Esophagus squamous epithelium (tissue), 5 donors: Measurements from ENCODE around the gene ARHGAP28. TPM values are rescaled to one million over a fixed set of nuclear protein-coding genes. Genes with fewer than 3 reads are reported as not detected.
"Not testable (repeated sequence)": the region's sequence is repeated elsewhere in the genome, so short reads cannot be mapped to it uniquely, and the experiment has no call there.

Experiments used
- DNase-seq: peaks from one replicate; lab custom pipeline; 2025; lab: John Stamatoyannopoulos, UW
- H3K27ac ChIP-seq, 4 donors: fragments of 200-600 bp; sonication (generic); one replicate each; pipeline ENCODE4 v1.5.1; 2016 to 2019; ENCODE audit warnings: mild to moderate bottlenecking in 1 of 4
- H3K27me3 ChIP-seq, 4 donors: fragments of 200-600 bp; sonication (generic); 1 replicate in 3 of 4; 2 replicates in 1 of 4; pipeline versions ENCODE4 v1.5.1 to v1.6.0; 2017 to 2021; ENCODE audit warnings: antibody characterized with exemption in 1 of 4
- H3K36me3 ChIP-seq, 3 donors: fragments of 200-600 bp; sonication (generic); one replicate each; pipeline ENCODE4 v1.5.1; 2016 to 2019
- H3K4me1 ChIP-seq, 3 donors: fragments of 200-600 bp; sonication (generic); one replicate each; pipeline ENCODE4 v1.5.1; 2017 to 2019
- H3K4me3 ChIP-seq, 4 donors: fragments of 200-600 bp; sonication (generic); 1 replicate in 3 of 4; 2 replicates in 1 of 4; pipeline ENCODE4 v1.5.1; 2016 to 2019; ENCODE audit warnings: mild to moderate bottlenecking in 2 of 4, moderate library complexity in 1 of 4
- H3K9me3 ChIP-seq, 3 donors: fragments of 200-600 bp; sonication (generic); one replicate each; pipeline ENCODE4 v1.5.1; 2016 to 2019
- CTCF ChIP-seq, 6 experiments: fragments of 450-650 bp in 4 of 6; fragments of 200-600 bp in 2 of 6; sonication (generic) in 2 of 6; IDR thresholded peaks; one replicate each; pipeline ENCODE4 v1.5.1; 2016 to 2019; ENCODE audit warnings: antibody characterized with exemption in 6 of 6, mild to moderate bottlenecking in 4 of 6, moderate library complexity in 4 of 6
- POLR2A ChIP-seq, 4 donors: fragments of 450-650 bp; IDR thresholded peaks; one replicate each; pipeline ENCODE4 v1.6.1; 2017; ENCODE audit warnings: antibody characterized with exemption in 4 of 4, mild to moderate bottlenecking in 4 of 4, moderate library complexity in 3 of 4
- WGBS, 2 donors: methylation state at CpG; one replicate each; pipeline ENCODE4 v1.1.5; 2018; 5-methylcytosine and 5-hydroxymethylcytosine counted together
- intact Hi-C: fragments of 100-400 bp; cut with DNase I; formaldehyde crosslinking; loops from one replicate; pipeline ENCODE4 v1.15.0; 2022
- total RNA-seq, 4 donors: library from RNA; depleted of rRNA; stranded (reverse); fragments of >200 nt; gene quantifications; one replicate each; pipeline ENCODE4 v1.1.0, GENCODE V29; 2016
- donor health status: DM: yes; HTN: yes; CAD: no.

Gene ARHGAP28
- total RNA-seq, 4 donors from 2014 or later, result 1.2 to 4.8 (median 3.4) TPM

- H3K27me3 ChIP-seq, result no peaks in the 10 kb centered on the region
- H3K36me3 ChIP-seq, result no peaks in the 10 kb centered on the region
- no peak overlapping the region for H3K4me3 ChIP-seq
- no peak for TF ChIP-seq CTCF (IDR thresholded peaks at IDR 0.05)
- TF ChIP-seq POLR2A (IDR thresholded peaks at IDR 0.05), result no peak
- intact Hi-C loops, result loop anchor here (10.0 kb wide), 2 partner anchors 95 to 245 kb away; no protein-coding TSS in a partner anchor
- H3K4me1 ChIP-seq, result peaks cover 0 to 10% (median 0%) of the 10 kb centered on the region in 3 donors
- DNase-seq, result no peak
- no peaks in the 10 kb centered on the region for H3K9me3 ChIP-seq
- no peak overlapping the region for H3K27ac ChIP-seq
- 92 to 93% methylated on average over 21 to 33 of the region's 45 CpGs for WGBS, 2 donors
These were observed 200.0 kb downstream of the ARHGAP28 start for GRCh38 chr18:6929370-6930102.

GRCh38 chr18:6934859-6935258, 205.3 kb downstream of the ARHGAP28 start:
- no peak overlapping the region for H3K27ac ChIP-seq
- H3K4me3 ChIP-seq, result no peak overlapping the region
- no peaks in the 10 kb centered on the region for H3K9me3 ChIP-seq
- intact Hi-C loops, result no loop called here
- H3K36me3 ChIP-seq, result no peaks in the 10 kb centered on the region
- H3K4me1 ChIP-seq, result no peaks in the 10 kb centered on the region
- no peak for DNase-seq
- H3K27me3 ChIP-seq, result no peaks in the 10 kb centered on the region
- TF ChIP-seq CTCF (IDR thresholded peaks at IDR 0.05) (no peak), POLR2A (IDR thresholded peaks at IDR 0.05) (no peak)
- WGBS, 2 donors, result 90 to 91% methylated on average over 1 of the region's 1 CpG

GRCh38 chr18:6938003-6938402, 208.5 kb downstream of the ARHGAP28 start:
- Histone ChIP-seq H3K4me3 (no peak overlapping the region), H3K4me1 (no peaks in the 10 kb centered on the region), H3K27me3 (no peaks in the 10 kb centered on the region), H3K27ac (no peak overlapping the region), H3K9me3 (no peaks in the 10 kb centered on the region), H3K36me3 (no peaks in the 10 kb centered on the region)
- intact Hi-C loops, result no loop called here
- no peak for DNase-seq
- WGBS, 2 donors, result 50 to 67% methylated on average over 7 of the region's 7 CpGs
- no peak for TF ChIP-seq CTCF (IDR thresholded peaks at IDR 0.05)
- TF ChIP-seq POLR2A (IDR thresholded peaks at IDR 0.05), result no peak

GRCh38 chr18:6938403-6938802, 208.9 kb downstream of the ARHGAP28 start:
- H3K4me3 ChIP-seq, H3K36me3 ChIP-seq, DNase-seq, H3K9me3 ChIP-seq, H3K4me1 ChIP-seq, H3K27ac ChIP-seq, H3K27me3 ChIP-seq, intact Hi-C loops: not testable (repeated sequence)
- 57 to 65% methylated on average over 2 of the region's 2 CpGs for WGBS, 2 donors

- no peaks in the 10 kb centered on the region for H3K4me1 ChIP-seq
- H3K27ac ChIP-seq, result no peak overlapping the region
- no peak for DNase-seq
These were observed 210.5 kb downstream of the ARHGAP28 start for GRCh38 chr18:6939972-6940371.

More at GRCh38 chr18:6939972-6940371, 210.5 kb downstream of the ARHGAP28 start:
- WGBS, 2 donors, result 38 to 72% methylated on average over 4 of the region's 4 CpGs
- Histone ChIP-seq H3K36me3 (no peaks in the 10 kb centered on the region), H3K4me3 (no peak overlapping the region), H3K27me3 (no peaks in the 10 kb centered on the region), H3K9me3 (no peaks in the 10 kb centered on the region)
- no peak for TF ChIP-seq POLR2A (IDR thresholded peaks at IDR 0.05)
- no peak for TF ChIP-seq CTCF (IDR thresholded peaks at IDR 0.05)
- intact Hi-C loops, result no loop called here
